Measurements from ENCODE around the gene PAK4. TPM values are rescaled to one million over a fixed set of nuclear protein-coding genes. Genes with fewer than 3 reads are reported as not detected.

PAK4 gene
- total RNA-seq, 4 donors from 2014 or later: 20.7 to 25.3 (median 23.6) TPM

- Histone ChIP-seq H3K4me1 (no peaks in the 10 kb centered on the region), H3K9me3 (no peaks in the 10 kb centered on the region), H3K4me3 (no peak overlapping the region), H3K36me3 (no peaks in the 10 kb centered on the region), H3K27ac (no peak overlapping the region), H3K27me3 (peaks cover 19% of the 10 kb centered on the region)
- no peak for DNase-seq (ENCODE audit: low spot score in 2 of 2)
- 24% methylated on average over 4 of the region's 4 CpGs for WGBS
- TF ChIP-seq CTCF (IDR thresholded peaks at IDR 0.05) (no peak), EP300 (IDR thresholded peaks at IDR 0.05) (no peak), POLR2A (IDR thresholded peaks at IDR 0.05) (no peak), POLR2AphosphoS5 (IDR thresholded peaks at IDR 0.05) (no peak)
Measured at GRCh38 chr19:39223703-39224279, 98.2 kb downstream of the PAK4 start.

- no peaks in the 10 kb centered on the region for H3K9me3 ChIP-seq
- no peak for DNase-seq (ENCODE audit: low spot score in 2 of 2)
- peaks cover 19% of the 10 kb centered on the region for H3K27me3 ChIP-seq
- 34% methylated on average over 3 of the region's 3 CpGs for WGBS
- H3K27ac ChIP-seq: no peak overlapping the region
- no peak overlapping the region for H3K4me3 ChIP-seq
- H3K36me3 ChIP-seq: no peaks in the 10 kb centered on the region
- no peaks in the 10 kb centered on the region for H3K4me1 ChIP-seq
- TF ChIP-seq POLR2AphosphoS5 (IDR thresholded peaks at IDR 0.05): no peak
- no peak for TF ChIP-seq CTCF (IDR thresholded peaks at IDR 0.05)
- TF ChIP-seq EP300 (IDR thresholded peaks at IDR 0.05): no peak
- no peak for TF ChIP-seq POLR2A (IDR thresholded peaks at IDR 0.05)
Measured at GRCh38 chr19:39224910-39225309, 99.3 kb downstream of the PAK4 start.

Other genes with a start within 250 kb of the PAK4 start
- gene RINL, start 247.5 kb upstream of the PAK4 start, total RNA-seq: 10 to 100 TPM in 2 of 4 donors, 1 to 10 TPM in 2; 5.1 to 17.2 (median 9.2) TPM
- gene SIRT2, start 226.2 kb upstream of the PAK4 start, total RNA-seq: 100 to 1,000 TPM in 1 of 4 donors, 10 to 100 TPM in 3; 90.4 to 100 (median 96.2) TPM
- 10 to 100 TPM; 18.1 to 25.4 (median 21.1) TPM for gene NFKBIB, start 225.8 kb upstream of the PAK4 start, total RNA-seq
- gene CCER2, start 213.6 kb upstream of the PAK4 start, total RNA-seq: 1 to 10 TPM in 2 of 4 donors, under 1 TPM in 1, not detected in 1; 0.85 to 3.1 (median 1.3) TPM
- 10 to 100 TPM; 18.5 to 36.4 (median 29.2) TPM for gene SARS2, start 195.0 kb upstream of the PAK4 start, total RNA-seq
- gene MRPS12, start 194.8 kb upstream of the PAK4 start, total RNA-seq: 10 to 100 TPM; 19.0 to 40.5 (median 35.2) TPM
- gene FBXO17, start 150.0 kb upstream of the PAK4 start, total RNA-seq: 10 to 100 TPM; 11.3 to 35.1 (median 20.4) TPM
- gene FBXO27, start 93.2 kb upstream of the PAK4 start, total RNA-seq: 10 to 100 TPM; 12.0 to 37.9 (median 26.1) TPM
- 10 to 100 TPM; 15.0 to 24.1 (median 18.0) TPM for gene ACP7, start 41.4 kb upstream of the PAK4 start, total RNA-seq
- 100 to 1,000 TPM in 3 of 4 donors, 10 to 100 TPM in 1; 32.7 to 420 (median 277) TPM for gene NCCRP1, start 71.2 kb downstream of the PAK4 start, total RNA-seq
- not detected for gene SYCN, start 78.5 kb downstream of the PAK4 start, total RNA-seq
- gene IFNL3, start 119.2 kb downstream of the PAK4 start, total RNA-seq: not detected
- gene IFNL4, start 123.1 kb downstream of the PAK4 start, total RNA-seq: not detected
- gene IFNL2, start 142.6 kb downstream of the PAK4 start, total RNA-seq: not detected
- not detected for gene IFNL1, start 170.6 kb downstream of the PAK4 start, total RNA-seq
- 1 to 10 TPM; 1.4 to 2.9 (median 2.0) TPM for gene LRFN1, start 195.1 kb downstream of the PAK4 start, total RNA-seq
- 10 to 100 TPM in 1 of 4 donors, 1 to 10 TPM in 3; 1.9 to 16.2 (median 5.8) TPM for gene GMFG, start 210.3 kb downstream of the PAK4 start, total RNA-seq
- gene SAMD4B, start 216.6 kb downstream of the PAK4 start, total RNA-seq: 100 to 1,000 TPM; 104 to 166 (median 113) TPM

Data from suprapubic skin (tissue), 4 donors.